Kidney epithelial cell (primary cell): ENCODE data around the gene NRXN2. TPM values are rescaled to one million over a fixed set of nuclear protein-coding genes. Genes with fewer than 3 reads are reported as not detected.

ENCODE experiments used
- DNase-seq: peaks from one replicate; pipeline ENCODE4 v3.0.0-alpha.2; 2010; ENCODE audit warnings: low read depth
- H3K27me3 ChIP-seq: 2 replicates; pipeline ENCODE4 v1.6.0; 2011; ENCODE audit warnings: low read length; ENCODE audit not compliant: control insufficient read depth, insufficient read depth
- H3K36me3 ChIP-seq: 2 replicates; pipeline ENCODE4 v1.5.1; 2011; ENCODE audit warnings: low read length; ENCODE audit not compliant: control insufficient read depth, insufficient read depth
- H3K4me3 ChIP-seq: 2 replicates; pipeline ENCODE4 v1.5.1; 2011; ENCODE audit warnings: low read depth, mild to moderate bottlenecking, control low read depth, low read length
- total RNA-seq: library from RNA; depleted of rRNA; stranded (reverse); fragments of >200 nt; gene quantifications from 2 replicates; pipeline ENCODE4 v1.2.3, GENCODE V29; 2015
- TF ChIP-seq, protein P1 (sequence below): IDR thresholded peaks from 2 replicates; pipeline ENCODE4 v1.5.1; 2011; ENCODE audit warnings: mild to moderate bottlenecking, moderate library complexity, low read length, control low read depth, inconsistent platforms; ENCODE audit not compliant: insufficient read depth, poor library complexity, severe bottlenecking

Gene NRXN2
- total RNA-seq, 1 donor from 2014 or later, result not detected

DNA sequence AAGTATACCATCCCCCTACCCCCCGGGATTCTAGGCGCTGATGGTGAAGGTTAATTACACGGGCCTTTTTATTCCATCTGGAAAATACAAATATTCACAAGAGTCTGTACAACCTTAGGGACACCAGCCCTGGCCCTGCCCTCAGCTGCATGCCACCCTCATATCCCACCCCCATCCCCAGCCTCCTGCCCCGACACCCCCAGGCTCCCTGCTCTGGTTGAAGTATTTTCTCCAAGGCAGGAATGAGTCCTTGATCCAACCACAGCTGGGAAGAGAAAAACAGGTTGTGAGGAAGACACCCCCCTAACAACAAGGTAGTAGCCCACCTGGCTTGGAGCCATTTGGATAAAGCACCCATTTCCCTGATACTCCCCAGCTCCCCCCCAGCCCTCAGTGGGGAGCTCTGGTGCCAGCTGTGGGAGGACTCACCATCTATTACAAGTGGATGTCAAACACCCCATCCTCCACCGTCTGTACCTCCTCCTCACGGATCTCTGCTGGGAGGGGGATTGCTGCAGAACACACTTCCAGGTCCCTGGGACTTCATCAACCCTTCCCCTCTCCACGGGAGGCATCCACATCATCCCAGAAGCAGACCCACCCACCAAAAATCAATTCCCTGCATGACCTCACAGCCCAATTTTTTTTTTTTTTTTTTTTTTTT, 4.0 kb upstream of the NRXN2 start:
- no peak for DNase-seq
- H3K36me3 ChIP-seq, result no peaks in the 10 kb centered on the region
- H3K4me3 ChIP-seq, result no peak overlapping the region
- TF ChIP-seq, protein P1, sequence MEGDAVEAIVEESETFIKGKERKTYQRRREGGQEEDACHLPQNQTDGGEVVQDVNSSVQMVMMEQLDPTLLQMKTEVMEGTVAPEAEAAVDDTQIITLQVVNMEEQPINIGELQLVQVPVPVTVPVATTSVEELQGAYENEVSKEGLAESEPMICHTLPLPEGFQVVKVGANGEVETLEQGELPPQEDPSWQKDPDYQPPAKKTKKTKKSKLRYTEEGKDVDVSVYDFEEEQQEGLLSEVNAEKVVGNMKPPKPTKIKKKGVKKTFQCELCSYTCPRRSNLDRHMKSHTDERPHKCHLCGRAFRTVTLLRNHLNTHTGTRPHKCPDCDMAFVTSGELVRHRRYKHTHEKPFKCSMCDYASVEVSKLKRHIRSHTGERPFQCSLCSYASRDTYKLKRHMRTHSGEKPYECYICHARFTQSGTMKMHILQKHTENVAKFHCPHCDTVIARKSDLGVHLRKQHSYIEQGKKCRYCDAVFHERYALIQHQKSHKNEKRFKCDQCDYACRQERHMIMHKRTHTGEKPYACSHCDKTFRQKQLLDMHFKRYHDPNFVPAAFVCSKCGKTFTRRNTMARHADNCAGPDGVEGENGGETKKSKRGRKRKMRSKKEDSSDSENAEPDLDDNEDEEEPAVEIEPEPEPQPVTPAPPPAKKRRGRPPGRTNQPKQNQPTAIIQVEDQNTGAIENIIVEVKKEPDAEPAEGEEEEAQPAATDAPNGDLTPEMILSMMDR, result no peak
- H3K27me3 ChIP-seq, result peaks cover 48% of the 10 kb centered on the region

DNA sequence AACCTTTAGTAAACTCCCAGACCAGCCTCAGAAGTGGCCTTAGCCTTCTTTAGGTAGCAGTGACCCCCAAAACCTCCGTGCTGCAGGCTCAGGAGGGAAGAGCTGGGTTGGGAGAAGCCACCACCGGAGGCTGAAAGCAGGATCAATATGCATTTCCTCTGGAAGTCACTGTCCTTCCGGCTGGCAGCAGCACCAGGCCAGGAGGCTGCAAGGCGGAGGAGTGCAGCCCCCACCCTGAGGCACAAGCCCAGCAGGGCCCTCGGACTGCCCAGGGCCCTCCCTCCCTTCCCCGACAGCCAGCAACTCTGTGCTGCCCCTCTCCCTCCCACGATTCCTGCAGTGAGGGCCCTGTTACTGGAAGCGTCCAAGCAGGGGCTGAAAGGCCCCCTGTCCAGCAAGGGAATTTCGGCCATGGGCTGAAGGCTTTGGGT, 3.2 kb upstream of the NRXN2 start:
- H3K36me3 ChIP-seq, result no peaks in the 10 kb centered on the region
- H3K4me3 ChIP-seq, result no peak overlapping the region
- TF ChIP-seq, protein P1, result no peak
- H3K27me3 ChIP-seq, result peaks cover 55% of the 10 kb centered on the region
- no peak for DNase-seq

DNA sequence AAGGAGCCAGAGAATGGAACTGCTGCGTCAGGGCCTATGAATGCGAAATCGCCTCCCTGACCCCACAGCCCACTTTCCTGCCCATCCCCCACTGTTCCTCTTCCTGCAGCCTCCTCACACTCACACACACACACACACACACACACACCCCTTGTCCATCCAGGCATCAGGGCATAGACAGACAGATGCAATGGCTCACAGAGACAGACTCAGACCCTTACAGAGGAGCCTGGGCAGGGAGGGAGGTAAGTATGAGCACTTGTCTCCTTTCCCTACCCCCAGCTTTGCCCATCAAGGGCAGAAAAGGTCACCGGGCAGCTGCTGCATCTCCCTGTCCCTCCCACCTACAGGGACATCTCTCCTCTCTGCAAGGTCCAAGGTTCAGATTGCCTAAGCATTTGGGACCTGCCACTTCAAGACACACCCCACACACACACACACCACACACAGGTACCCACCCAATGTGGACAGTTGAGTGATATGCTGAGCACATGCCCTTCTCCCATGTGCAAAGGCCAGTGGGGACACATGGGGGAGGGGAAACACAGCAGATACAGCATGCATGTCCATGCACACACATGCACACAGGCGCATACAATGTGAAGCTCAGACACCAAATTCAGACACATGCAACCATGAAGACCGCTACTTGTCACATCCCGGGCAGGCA, 2.0 kb upstream of the NRXN2 start:
- Histone ChIP-seq H3K27me3 (peaks cover 61% of the 10 kb centered on the region), H3K4me3 (no peak overlapping the region), H3K36me3 (no peaks in the 10 kb centered on the region)
- DNase-seq, result no peak
- TF ChIP-seq, protein P1, result no peak

DNA sequence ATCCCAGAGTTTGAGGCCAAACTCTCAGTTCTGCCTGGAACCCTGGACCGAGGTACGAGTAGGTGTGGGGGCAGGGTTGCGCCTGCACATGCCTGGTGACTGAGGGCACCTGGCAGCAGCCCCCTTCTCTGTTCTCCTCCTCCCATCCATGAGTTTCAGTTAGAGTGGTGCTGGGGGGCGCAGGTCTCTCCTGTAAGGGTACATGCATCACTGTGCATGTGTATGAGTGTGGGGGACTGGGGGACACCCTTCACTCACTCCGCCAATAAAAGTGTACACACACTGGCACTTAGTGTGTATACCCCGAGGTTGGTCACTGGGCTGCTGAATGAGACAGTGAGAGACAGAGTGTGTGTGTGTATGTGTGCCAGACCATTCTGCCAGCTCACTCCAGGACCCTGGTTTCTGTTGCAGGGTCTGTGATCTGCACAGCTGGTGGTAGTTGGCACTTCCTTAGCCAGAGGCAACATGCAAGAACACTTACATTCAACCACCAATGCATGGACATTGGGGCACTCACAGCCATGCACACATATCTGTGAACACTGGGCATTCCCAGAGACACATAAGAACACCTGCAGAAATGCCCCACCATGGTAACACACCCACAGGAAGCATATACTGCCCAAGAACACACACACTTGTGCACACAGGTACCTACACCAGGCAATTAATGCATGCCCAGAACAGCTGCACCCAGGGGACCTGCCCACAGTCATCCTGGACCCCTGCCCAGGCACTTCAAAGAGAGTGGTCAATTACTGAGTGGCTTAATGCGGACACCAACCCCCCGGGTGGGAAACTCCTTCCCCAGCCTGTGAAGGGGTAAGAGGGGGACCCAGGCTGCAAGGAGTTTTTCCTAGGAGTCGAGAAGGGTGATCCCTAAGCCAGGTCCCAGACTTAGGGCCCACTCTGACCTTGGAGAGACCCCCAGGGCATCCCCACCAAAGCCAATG, 1.2 kb upstream of the NRXN2 start:
- Histone ChIP-seq H3K36me3 (no peaks in the 10 kb centered on the region), H3K4me3 (no peak overlapping the region), H3K27me3 (peaks cover 64% of the 10 kb centered on the region)
- TF ChIP-seq, protein P1, result no peak
- no peak for DNase-seq

DNA sequence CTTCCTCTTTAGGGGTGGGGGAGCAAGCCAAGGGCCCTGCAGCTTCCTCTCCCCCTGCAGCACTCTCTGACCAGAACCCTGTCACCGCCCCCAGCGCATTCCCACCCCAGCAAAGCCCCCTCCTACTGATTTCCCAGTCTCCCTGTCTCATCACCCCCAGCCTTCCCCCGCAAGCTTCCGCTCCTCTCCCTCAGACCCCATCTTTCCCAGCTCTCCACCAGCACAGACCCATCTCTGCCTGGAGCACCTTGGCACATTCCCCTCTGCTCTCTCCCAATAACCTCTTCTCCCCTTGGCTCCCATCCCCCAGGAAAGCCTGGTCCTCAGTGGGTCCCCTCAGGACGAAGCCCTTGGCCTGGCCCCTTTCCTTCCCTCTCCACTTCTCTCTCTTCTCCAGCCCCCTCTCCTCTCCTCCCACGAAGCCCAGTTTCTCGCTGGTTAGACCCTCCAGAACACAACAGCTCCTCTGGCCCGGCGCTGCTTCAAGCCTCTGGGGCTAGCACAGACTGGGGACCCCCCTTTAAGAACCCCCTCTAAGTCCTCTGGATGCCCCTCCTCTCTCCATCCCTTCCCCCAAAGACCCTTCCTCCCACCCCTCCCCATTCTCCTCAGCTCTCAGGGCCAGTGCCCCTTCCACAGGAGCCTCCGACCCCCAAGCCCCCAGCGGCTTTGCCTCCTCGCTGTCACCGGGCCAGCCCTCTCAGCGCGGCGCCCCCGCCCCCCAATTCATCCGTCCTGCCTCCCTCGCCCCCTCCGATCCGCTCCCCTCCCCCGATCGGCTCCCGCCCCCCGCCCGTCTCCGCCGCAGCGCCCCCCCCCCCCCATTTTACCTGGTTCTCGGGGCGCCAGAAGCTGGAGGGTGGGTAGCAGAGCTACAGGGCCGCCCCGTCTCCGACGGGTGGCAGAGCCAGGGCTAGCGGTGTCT, 594 bp downstream of the NRXN2 start:
- DNase-seq, result no peak
- H3K4me3 ChIP-seq, result no peak overlapping the region
- TF ChIP-seq, protein P1, result no peak
- peaks cover 76% of the 10 kb centered on the region for H3K27me3 ChIP-seq
- no peaks in the 10 kb centered on the region for H3K36me3 ChIP-seq
